Measurements from ENCODE around the gene NPC2. TPM values are rescaled to one million over a fixed set of nuclear protein-coding genes. Genes with fewer than 3 reads are reported as not detected.

The NPC2 gene
- total RNA-seq, 1 experiment from 2014 or later = 137 TPM

DNA sequence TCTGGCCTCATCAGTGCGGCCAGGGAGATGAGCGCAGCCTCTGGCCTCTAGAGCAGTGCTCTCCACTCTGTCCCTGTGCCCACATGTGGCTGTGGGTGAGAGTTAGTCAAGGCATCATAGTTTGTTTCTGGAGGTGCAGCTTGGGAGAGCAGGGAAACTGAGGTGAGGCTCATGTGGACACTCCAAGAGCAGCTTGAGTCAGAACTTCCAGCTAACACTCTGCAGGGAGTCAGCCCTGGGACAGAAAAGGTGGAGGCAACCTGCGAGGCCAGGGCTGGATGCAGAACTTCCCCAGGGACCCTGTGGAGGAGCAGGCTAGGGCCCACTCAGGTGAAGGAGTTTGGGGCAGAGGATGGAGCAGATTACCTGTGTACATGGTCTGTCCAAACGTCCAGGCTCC lies 11.3 kb upstream of the NPC2 start:
- no peaks in the 10 kb centered on the region for H3K9me3 Mint-ChIP-seq
- Histone ChIP-seq H2BK12ac (ENCODE audit: insufficient read length, low read depth, low read length) (no peak overlapping the region), H4K20me1 (ENCODE audit: control insufficient read depth, insufficient read depth, insufficient read length) (no peaks in the 10 kb centered on the region), H2BK20ac (ENCODE audit: low read depth, low read length, poor library complexity, severe bottlenecking) (no peak overlapping the region), H3K9me3 (ENCODE audit: control insufficient read depth, low read depth, low read length) (no peaks in the 10 kb centered on the region), H3K56ac (ENCODE audit: insufficient read length, low read depth, low read length) (no peak overlapping the region), H3K14ac (ENCODE audit: insufficient read depth, low read length) (no peak overlapping the region), H3K18ac (ENCODE audit: insufficient read length, low read depth, low read length) (no peak overlapping the region), H4K5ac (ENCODE audit: insufficient read length, low read depth, low read length) (no peak overlapping the region), H2BK15ac (ENCODE audit: low read depth, low read length) (no peak overlapping the region), H3K4ac (ENCODE audit: low read depth, low read length) (no peak overlapping the region), H3K27me3 (ENCODE audit: insufficient read depth, low read length) (no peaks in the 10 kb centered on the region), H3K9ac (ENCODE audit: extremely low read depth, insufficient read length, low read length) (no peak overlapping the region), H3K23ac (ENCODE audit: insufficient read length, low read depth, low read length) (no peak overlapping the region), H2AFZ (ENCODE audit: low read length) (no peak overlapping the region), H3K4me2 (ENCODE audit: insufficient read depth, insufficient read length, low read length) (no peak overlapping the region), H4K8ac (replicated peaks; ENCODE audit: insufficient read length, low read depth, low read length) (no peak overlapping the region), H2BK120ac (ENCODE audit: low read depth, low read length, poor library complexity, severe bottlenecking) (no peak overlapping the region), H3T11ph (ENCODE audit: low read length) (no peak overlapping the region), H4K91ac (ENCODE audit: insufficient read length, low read depth, low read length) (no peak overlapping the region), H3K79me2 (ENCODE audit: insufficient read depth, low read length) (no peaks in the 10 kb centered on the region), H3K79me1 (ENCODE audit: insufficient read depth, low read depth, low read length, poor library complexity, severe bottlenecking) (no peaks in the 10 kb centered on the region), H2BK5ac (ENCODE audit: insufficient read length, low read length) (no peak overlapping the region), H3K4me1 (ENCODE audit: insufficient read depth, low read length) (no peaks in the 10 kb centered on the region; the same call in 1 of the 2 replicates), H3K23me2 (ENCODE audit: insufficient read length, low read depth, low read length, poor library complexity, severe bottlenecking) (no peaks in the 10 kb centered on the region), H2AK5ac (ENCODE audit: insufficient read length, low read length) (no peak overlapping the region), H3K27ac (ENCODE audit: insufficient read length, low read depth, low read length) (no peak overlapping the region)
- TF ChIP-seq, protein P1, sequence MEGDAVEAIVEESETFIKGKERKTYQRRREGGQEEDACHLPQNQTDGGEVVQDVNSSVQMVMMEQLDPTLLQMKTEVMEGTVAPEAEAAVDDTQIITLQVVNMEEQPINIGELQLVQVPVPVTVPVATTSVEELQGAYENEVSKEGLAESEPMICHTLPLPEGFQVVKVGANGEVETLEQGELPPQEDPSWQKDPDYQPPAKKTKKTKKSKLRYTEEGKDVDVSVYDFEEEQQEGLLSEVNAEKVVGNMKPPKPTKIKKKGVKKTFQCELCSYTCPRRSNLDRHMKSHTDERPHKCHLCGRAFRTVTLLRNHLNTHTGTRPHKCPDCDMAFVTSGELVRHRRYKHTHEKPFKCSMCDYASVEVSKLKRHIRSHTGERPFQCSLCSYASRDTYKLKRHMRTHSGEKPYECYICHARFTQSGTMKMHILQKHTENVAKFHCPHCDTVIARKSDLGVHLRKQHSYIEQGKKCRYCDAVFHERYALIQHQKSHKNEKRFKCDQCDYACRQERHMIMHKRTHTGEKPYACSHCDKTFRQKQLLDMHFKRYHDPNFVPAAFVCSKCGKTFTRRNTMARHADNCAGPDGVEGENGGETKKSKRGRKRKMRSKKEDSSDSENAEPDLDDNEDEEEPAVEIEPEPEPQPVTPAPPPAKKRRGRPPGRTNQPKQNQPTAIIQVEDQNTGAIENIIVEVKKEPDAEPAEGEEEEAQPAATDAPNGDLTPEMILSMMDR (conservative IDR thresholded peaks at IDR 0.05) = no peak
- no peak overlapping the region; a peak in 1 of 5 replicates for H3K4me3 Mint-ChIP-seq
- no peak overlapping the region for H3K27ac Mint-ChIP-seq
- no peak for DNase-seq
- WGBS (ENCODE audit: extremely low coverage, insufficient read length, low lambda C conversion rate) = no CpG with 5 or more reads among the region's 4 CpGs
- peaks cover 16% of the 10 kb centered on the region for H3K27me3 Mint-ChIP-seq (ENCODE audit: low read depth)
- H3K4me1 Mint-ChIP-seq = peaks cover 38 to 39% of the 10 kb centered on the region in 2 experiments
- no peaks in the 10 kb centered on the region; a peak in 1 of 7 replicates for H3K36me3 Mint-ChIP-seq (ENCODE audit: insufficient read depth in 1 of 3, low read depth in 3 of 3)
